ENCODE data around the gene PHACTR3. TPM values are rescaled to one million over a fixed set of nuclear protein-coding genes. Genes with fewer than 3 reads are reported as not detected.

Gene PHACTR3
- total and polyA plus RNA-seq, 2 of the 8 experiments (the other 6 are each of a cell fraction or from before 2014, with no cell fraction given), result 0.05 to 0.13 TPM

GRCh38 chr20:59857966-59858365 is 253.6 kb downstream of the PHACTR3 start:
- 58% methylated on average over 2 of the region's 2 CpGs; no CpG with 5 or more reads in 1 of the 2 experiments for WGBS, 2 experiments (ENCODE audit: extremely low coverage in 1 of 2, insufficient coverage in 1 of 2, insufficient read length in 1 of 2, insufficient replicate concordance in 2 of 2, low coverage in 1 of 2, low lambda C conversion rate in 2 of 2, missing lambda C conversion rate in 1 of 2)
- Histone ChIP-seq H3K23ac (ENCODE audit: insufficient read length) (no peak overlapping the region), H3K4me3 (ENCODE audit: extremely low read depth in 1 of 4, insufficient read depth in 2 of 4, low read depth in 3 of 4, low read length in 4 of 4) (no peak overlapping the region), H3K9me3 (ENCODE audit: insufficient read depth in 2 of 2, low read depth in 1 of 2, low read length in 1 of 2) (peaks cover 52 to 53% of the 10 kb centered on the region in 2 experiments), H3K18ac (ENCODE audit: extremely low read depth, low read length) (no peak overlapping the region), H2AK5ac (ENCODE audit: low read depth, low read length) (no peak overlapping the region), H3K56ac (replicated peaks; ENCODE audit: insufficient read length, low read depth, low read length) (no peak overlapping the region), H2BK20ac (ENCODE audit: low read length) (no peak overlapping the region), H4K5ac (ENCODE audit: insufficient read length, low read depth, low read length) (no peak overlapping the region), H4K20me1 (replicated peaks in 1 of 2; ENCODE audit: control insufficient read depth in 1 of 2, insufficient read depth in 2 of 2, low read length in 2 of 2) (no peaks in the 10 kb centered on the region), H2AFZ (ENCODE audit: low read length) (no peak overlapping the region), H3K36me3 (ENCODE audit: control insufficient read depth in 2 of 4, insufficient read depth in 4 of 4, low read length in 3 of 4) (no peaks in the 10 kb centered on the region), H3K23me2 (ENCODE audit: low read depth, low read length) (no peaks in the 10 kb centered on the region), H3K4me1 (replicated peaks in 1 of 4; ENCODE audit: control insufficient read depth in 3 of 4, insufficient read depth in 4 of 4, low read length in 3 of 4) (no peaks in the 10 kb centered on the region), H3K27me3 (replicated peaks in 1 of 4; ENCODE audit: control insufficient read depth in 3 of 4, extremely low read depth in 1 of 4, insufficient read depth in 3 of 4, low read length in 3 of 4) (no peaks in the 10 kb centered on the region), H4K91ac (replicated peaks; ENCODE audit: insufficient read length, low read length) (no peak overlapping the region), H3K79me2 (ENCODE audit: control insufficient read depth in 1 of 2, insufficient read depth in 2 of 2, low read length in 2 of 2) (no peaks in the 10 kb centered on the region), H3K4ac (replicated peaks; ENCODE audit: insufficient read length, low read depth, low read length) (no peak overlapping the region), H3K4me2 (ENCODE audit: insufficient read depth in 1 of 2, low read depth in 2 of 2, low read length in 2 of 2) (no peak overlapping the region), H4K8ac (ENCODE audit: extremely low read depth, insufficient read depth, low read length) (no peak overlapping the region), H2BK12ac (ENCODE audit: low read depth, low read length) (no peak overlapping the region), H3K14ac (ENCODE audit: insufficient read length) (no peak overlapping the region), H3K9ac (replicated peaks in 1 of 4; ENCODE audit: extremely low read depth in 1 of 4, low read depth in 3 of 4, low read length in 3 of 4) (no peak overlapping the region), H2BK15ac (ENCODE audit: low read length) (no peak overlapping the region), H2BK5ac (ENCODE audit: low read depth, low read length) (no peak overlapping the region), H3K79me1 (ENCODE audit: low read depth, low read length) (no peaks in the 10 kb centered on the region), H2BK120ac (replicated peaks; ENCODE audit: low read depth, low read length) (no peak overlapping the region), H3K27ac (ENCODE audit: low read depth, low read length) (no peak overlapping the region)
- TF ChIP-seq, protein P1, sequence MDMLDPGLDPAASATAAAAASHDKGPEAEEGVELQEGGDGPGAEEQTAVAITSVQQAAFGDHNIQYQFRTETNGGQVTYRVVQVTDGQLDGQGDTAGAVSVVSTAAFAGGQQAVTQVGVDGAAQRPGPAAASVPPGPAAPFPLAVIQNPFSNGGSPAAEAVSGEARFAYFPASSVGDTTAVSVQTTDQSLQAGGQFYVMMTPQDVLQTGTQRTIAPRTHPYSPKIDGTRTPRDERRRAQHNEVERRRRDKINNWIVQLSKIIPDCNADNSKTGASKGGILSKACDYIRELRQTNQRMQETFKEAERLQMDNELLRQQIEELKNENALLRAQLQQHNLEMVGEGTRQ (IDR thresholded peaks at IDR 0.05; ENCODE audit: low read length), result no peak
- no peak for TF ChIP-seq YY1 (IDR thresholded peaks at IDR 0.05; ENCODE audit: low read depth, low read length)
- no peak for TF ChIP-seq TAF7 (optimal IDR thresholded peaks at IDR 0.05; ENCODE audit: borderline replicate concordance, low read depth, low read length)
- no peak for TF ChIP-seq EGR1 (IDR thresholded peaks at IDR 0.05; ENCODE audit: borderline replicate concordance, low read depth, low read length)
- TF ChIP-seq JUND (IDR thresholded peaks at IDR 0.05; ENCODE audit: low read length), result no peak
- TF ChIP-seq MAX (IDR thresholded peaks at IDR 0.05), result no peak
- no peak for TF ChIP-seq SIX5 (IDR thresholded peaks at IDR 0.05; ENCODE audit: low read depth, low read length)
- no peak for TF ChIP-seq SP1 (IDR thresholded peaks at IDR 0.05; ENCODE audit: low read depth, low read length)
- CTCF ChIA-PET (ENCODE audit: partially characterized antibody), result interaction anchor here (1.3 kb wide), 1 partner anchor 10 kb away, joined by 3 read pairs; no protein-coding TSS in a partner anchor
- no peak for DNase-seq (ENCODE audit: low read depth in 1 of 2, low spot score in 2 of 2)
- POLR2A ChIA-PET (ENCODE audit: partially characterized antibody), result no interaction called here
- FAIRE-seq, result no peak
